ENCODE results near the gene ZNF783.
"Not testable (repeated sequence)": the region's sequence is repeated elsewhere in the genome, so short reads cannot be mapped to it uniquely, and the experiment has no call there.

Gene ZNF783

GRCh38 chr7:149241696-149242095 is 20.3 kb upstream of the ZNF783 start:
- no peak for DNase-seq

- no peak for DNase-seq
Measured at GRCh38 chr7:149245244-149245643, 16.8 kb upstream of the ZNF783 start.

- no peak for DNase-seq
Measured at GRCh38 chr7:149245744-149246143, 16.3 kb upstream of the ZNF783 start.

- no peak for DNase-seq
Measured at GRCh38 chr7:149248777-149249176, 13.2 kb upstream of the ZNF783 start.

GRCh38 chr7:149250151-149250550 is 11.8 kb upstream of the ZNF783 start:
- not testable (repeated sequence) for DNase-seq

- DNase-seq = not testable (repeated sequence)
Measured at GRCh38 chr7:149251518-149251917, 10.5 kb upstream of the ZNF783 start.

- no peak for DNase-seq
Measured at GRCh38 chr7:149252378-149252777, 9.6 kb upstream of the ZNF783 start.

GRCh38 chr7:149253665-149254064 is 8.3 kb upstream of the ZNF783 start:
- DNase-seq = no peak

GRCh38 chr7:149254181-149254858 is 7.7 kb upstream of the ZNF783 start:
- DNase-seq = no peak

GRCh38 chr7:149255174-149255573 is 6.8 kb upstream of the ZNF783 start:
- no peak for DNase-seq

GRCh38 chr7:149256568-149256967 is 5.4 kb upstream of the ZNF783 start:
- DNase-seq = no peak

- DNase-seq = no peak
Measured at GRCh38 chr7:149257146-149257545, 4.8 kb upstream of the ZNF783 start.

- no peak for DNase-seq
Measured at GRCh38 chr7:149261316-149261828, 624 bp upstream of the ZNF783 start.

GRCh38 chr7:149266451-149266850 is 4.5 kb downstream of the ZNF783 start:
- DNase-seq = no peak

GRCh38 chr7:149267733-149268132 is 5.7 kb downstream of the ZNF783 start:
- DNase-seq = no peak

GRCh38 chr7:149274424-149274823 is 12.4 kb downstream of the ZNF783 start:
- DNase-seq = not testable (repeated sequence)

GRCh38 chr7:149277871-149278270 is 15.9 kb downstream of the ZNF783 start:
- no peak for DNase-seq

- DNase-seq = no peak
Measured at GRCh38 chr7:149278396-149278795, 16.4 kb downstream of the ZNF783 start.

GRCh38 chr7:149279111-149279743 is 17.2 kb downstream of the ZNF783 start:
- no peak for DNase-seq

- no peak for DNase-seq
Measured at GRCh38 chr7:149280151-149280550, 18.2 kb downstream of the ZNF783 start.

- DNase-seq = no peak
Measured at GRCh38 chr7:149280661-149281507, 18.9 kb downstream of the ZNF783 start.

- DNase-seq = no peak
Measured at GRCh38 chr7:149281508-149282330, 19.7 kb downstream of the ZNF783 start.

- DNase-seq = no peak
Measured at GRCh38 chr7:149282331-149282655, 20.3 kb downstream of the ZNF783 start.
